Gastrocnemius medialis (tissue), 4 donors: ENCODE data around the gene EFCAB5.

Source experiments
- POLR2A ChIP-seq, 2 donors: fragments of 450-650 bp; IDR thresholded peaks; one replicate each; pipeline ENCODE4 v1.6.1; 2017; ENCODE audit warnings: antibody characterized with exemption in 2 of 2, mild to moderate bottlenecking in 2 of 2, moderate library complexity in 2 of 2
- TF ChIP-seq, protein P1 (sequence below), 5 experiments: fragments of 450-650 bp in 3 of 5; fragments of 200-600 bp in 2 of 5; sonication (generic) in 2 of 5; IDR thresholded peaks in 4 of 5; conservative IDR thresholded peaks in 1 of 5; 1 replicate in 4 of 5; 2 replicates in 1 of 5; pipeline ENCODE4 v1.5.1; 2016 to 2019; ENCODE audit warnings: antibody characterized with exemption in 5 of 5, mild to moderate bottlenecking in 3 of 5, moderate library complexity in 3 of 5

DNA sequence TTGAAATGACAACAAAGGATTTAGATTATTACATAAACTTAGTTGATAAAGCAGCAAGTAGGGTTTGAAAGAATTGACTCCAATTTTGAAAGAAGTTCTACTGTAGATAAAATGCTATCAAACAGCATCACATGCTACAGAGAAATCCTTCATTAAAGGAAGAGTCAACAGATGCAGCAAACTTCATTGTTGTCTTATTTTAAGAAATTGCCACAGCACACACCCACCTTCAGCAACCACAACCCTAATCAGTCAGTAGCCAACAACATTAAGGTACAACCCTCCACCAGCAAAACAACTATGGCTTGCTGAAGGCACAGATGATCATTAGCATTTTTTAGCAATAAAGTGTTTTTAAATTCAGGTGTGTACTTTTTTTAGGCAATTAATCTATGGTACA lies 100.1 kb downstream of the EFCAB5 start:
- no peak for TF ChIP-seq POLR2A (IDR thresholded peaks at IDR 0.05)
- TF ChIP-seq, protein P1, sequence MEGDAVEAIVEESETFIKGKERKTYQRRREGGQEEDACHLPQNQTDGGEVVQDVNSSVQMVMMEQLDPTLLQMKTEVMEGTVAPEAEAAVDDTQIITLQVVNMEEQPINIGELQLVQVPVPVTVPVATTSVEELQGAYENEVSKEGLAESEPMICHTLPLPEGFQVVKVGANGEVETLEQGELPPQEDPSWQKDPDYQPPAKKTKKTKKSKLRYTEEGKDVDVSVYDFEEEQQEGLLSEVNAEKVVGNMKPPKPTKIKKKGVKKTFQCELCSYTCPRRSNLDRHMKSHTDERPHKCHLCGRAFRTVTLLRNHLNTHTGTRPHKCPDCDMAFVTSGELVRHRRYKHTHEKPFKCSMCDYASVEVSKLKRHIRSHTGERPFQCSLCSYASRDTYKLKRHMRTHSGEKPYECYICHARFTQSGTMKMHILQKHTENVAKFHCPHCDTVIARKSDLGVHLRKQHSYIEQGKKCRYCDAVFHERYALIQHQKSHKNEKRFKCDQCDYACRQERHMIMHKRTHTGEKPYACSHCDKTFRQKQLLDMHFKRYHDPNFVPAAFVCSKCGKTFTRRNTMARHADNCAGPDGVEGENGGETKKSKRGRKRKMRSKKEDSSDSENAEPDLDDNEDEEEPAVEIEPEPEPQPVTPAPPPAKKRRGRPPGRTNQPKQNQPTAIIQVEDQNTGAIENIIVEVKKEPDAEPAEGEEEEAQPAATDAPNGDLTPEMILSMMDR (IDR thresholded peaks at IDR 0.05 in 4 of 5, conservative IDR thresholded peaks at IDR 0.05 in 1 of 5): no peak
